Pulmonary artery endothelial cell (primary cell): ENCODE measurements around the gene KLRC3. TPM values are rescaled to one million over a fixed set of nuclear protein-coding genes. Genes with fewer than 3 reads are reported as not detected.
"Not testable (repeated sequence)": the region's sequence is repeated elsewhere in the genome, so short reads cannot be mapped to it uniquely, and the experiment has no call there.

Experiments
- DNase-seq: peaks from one replicate; pipeline ENCODE4 v3.0.0-alpha.2; 2011; ENCODE audit warnings: low read depth, low spot score
- total RNA-seq: library from RNA; depleted of rRNA; stranded (reverse); fragments of >200 nt; gene quantifications from 2 replicates; pipeline ENCODE4 v1.2.3, GENCODE V29; 2014

KLRC3 gene
- total RNA-seq, 1 donor from 2014 or later, result not detected

GRCh38 chr12:10400829-10401228 lies 19.6 kb downstream of the KLRC3 start:
- no peak for DNase-seq

DNA sequence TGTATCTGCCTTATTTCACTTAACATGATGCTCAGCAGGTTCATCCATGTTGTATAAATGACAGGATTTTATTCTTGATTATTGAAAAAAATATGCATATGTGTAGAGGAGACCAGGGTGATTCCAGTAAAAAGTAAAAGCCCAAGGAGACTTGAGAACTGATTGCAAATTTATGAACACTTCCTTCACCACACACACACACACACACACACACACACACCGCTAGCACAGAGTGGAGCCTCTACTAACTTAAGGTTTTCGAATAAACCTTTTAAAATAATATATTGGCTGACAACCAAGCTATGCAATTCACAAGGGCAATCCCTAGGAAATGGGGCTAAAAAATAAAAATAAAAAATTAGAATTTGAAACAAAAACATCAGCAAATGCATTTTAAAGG lies 22.2 kb downstream of the KLRC3 start:
- no peak for DNase-seq

GRCh38 chr12:10397296-10397695 lies 23.1 kb downstream of the KLRC3 start:
- DNase-seq, result no peak

DNA sequence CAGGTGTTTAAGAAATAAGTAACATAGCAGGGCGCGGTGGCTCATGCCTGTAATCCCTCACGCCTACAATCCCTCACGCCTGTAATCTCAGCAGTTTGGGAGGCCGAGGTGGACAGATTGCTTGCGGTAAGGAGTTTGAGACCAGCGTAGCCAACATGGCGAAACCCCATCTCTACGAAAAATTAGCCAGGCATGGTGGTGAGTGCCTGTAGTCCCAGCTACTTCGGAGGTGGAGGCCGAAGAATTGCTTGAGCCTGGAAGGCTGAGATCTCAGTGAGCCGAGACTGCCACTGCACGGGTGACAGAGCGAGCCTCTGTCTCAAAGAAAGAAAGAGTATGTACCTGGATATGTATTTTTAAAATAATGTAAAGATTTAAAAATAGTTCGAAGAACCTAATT lies 24.2 kb downstream of the KLRC3 start:
- not testable (repeated sequence) for DNase-seq

DNA sequence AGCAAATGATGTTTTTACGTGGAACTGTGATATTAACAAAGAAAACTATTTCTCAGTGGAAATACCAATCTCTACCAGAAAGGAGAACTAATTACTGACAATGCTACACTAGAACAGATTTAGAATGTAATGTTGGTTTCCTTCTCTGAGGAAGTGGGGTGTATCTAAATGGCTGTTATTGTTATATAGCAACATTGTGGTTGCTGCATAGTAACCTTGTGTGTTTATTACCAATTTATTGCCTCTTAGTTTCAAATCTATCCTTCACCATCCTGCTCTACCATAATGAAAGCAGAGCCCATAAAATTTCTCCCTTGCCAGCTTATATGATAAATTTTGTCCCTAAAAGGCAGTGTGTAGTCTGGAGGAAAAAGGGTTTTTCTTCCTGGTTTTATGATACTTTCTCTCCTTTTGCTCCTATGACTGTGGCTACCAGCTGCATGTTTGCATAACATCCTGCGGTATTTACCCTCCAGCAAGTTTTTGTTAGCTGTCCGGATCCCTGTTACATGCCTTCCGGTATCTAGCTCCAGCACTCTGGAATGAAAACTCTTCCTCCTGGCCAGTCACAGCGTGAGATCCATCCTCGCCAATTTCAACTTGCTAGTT lies 24.9 kb downstream of the KLRC3 start:
- DNase-seq, result peak; percentile 37

DNA sequence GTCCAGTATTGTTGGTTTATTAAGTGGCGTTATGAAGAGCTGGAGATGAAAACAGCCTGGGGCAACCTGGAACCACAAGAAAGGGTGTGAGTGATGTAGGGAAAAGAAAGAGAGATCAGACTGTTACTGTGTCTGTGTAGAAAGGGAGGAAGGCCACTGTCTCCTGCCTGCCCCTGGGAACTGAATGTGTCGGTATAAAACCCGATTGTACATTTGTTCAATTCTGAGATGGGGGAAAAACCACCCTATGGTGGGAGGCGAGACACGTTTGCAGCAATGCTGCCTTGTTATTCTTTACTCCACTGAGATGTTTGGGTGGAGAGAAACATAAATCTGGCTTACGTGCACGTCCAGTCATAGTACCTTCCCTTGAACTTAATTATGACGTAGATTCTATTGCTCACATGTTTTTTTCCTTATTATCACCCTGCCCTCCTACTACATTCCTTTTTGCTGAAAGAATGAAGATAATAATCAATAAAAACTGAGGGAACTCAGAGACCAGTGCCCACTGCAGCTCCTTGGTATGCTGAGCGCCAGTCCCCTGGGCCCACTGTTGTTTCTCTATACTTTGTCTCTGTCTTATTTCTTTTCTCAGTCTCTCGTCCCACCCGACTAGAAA lies 25.8 kb downstream of the KLRC3 start:
- DNase-seq, result not testable (repeated sequence)

- no peak for DNase-seq
Measured at GRCh38 chr12:10393291-10393690, 27.1 kb downstream of the KLRC3 start.

DNA sequence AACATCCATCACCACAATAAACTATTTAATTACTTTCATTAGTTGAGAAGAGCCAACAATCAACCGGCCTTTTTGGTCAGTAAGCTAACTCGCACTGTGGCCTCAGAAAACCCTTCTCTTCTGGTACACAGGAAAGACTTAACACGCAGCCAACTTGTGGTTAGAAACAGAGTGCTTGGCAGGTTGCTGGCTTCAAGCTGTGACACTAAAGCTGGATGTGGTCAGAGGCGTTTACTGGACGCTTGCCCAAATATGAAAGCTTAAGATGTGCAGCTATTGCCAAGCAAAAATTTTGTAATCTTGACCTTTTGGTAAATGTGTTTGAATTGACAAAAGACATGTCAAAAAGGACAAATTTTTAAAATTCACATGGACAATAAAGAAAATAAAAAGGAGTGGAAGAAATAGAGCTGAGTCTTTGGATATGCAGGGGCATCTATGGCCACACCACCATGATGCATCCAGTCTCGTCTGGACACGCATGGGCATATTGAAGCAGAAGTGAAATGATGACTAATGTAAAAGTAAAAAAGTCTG lies 27.9 kb downstream of the KLRC3 start:
- peak; percentile 54 for DNase-seq

DNA sequence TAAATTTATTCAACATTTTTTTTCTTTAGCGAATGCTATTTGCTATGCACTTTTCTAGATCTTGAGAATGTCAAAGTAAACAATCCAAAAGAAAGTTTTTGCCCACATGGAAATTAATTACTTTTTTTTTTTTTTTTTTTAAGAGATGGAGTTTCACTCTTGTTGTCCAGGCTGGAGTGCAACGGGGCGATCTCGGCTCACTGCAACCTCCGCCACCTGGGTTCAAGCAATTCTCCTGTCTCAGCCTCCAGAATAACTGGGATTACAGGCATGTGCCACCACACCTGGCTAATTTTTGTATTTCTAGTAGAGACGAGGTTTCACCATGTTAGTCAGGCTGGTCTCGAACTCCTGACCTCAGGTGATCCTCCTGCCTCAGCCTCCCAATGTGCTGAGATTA lies 29.4 kb downstream of the KLRC3 start:
- not testable (repeated sequence) for DNase-seq

DNA sequence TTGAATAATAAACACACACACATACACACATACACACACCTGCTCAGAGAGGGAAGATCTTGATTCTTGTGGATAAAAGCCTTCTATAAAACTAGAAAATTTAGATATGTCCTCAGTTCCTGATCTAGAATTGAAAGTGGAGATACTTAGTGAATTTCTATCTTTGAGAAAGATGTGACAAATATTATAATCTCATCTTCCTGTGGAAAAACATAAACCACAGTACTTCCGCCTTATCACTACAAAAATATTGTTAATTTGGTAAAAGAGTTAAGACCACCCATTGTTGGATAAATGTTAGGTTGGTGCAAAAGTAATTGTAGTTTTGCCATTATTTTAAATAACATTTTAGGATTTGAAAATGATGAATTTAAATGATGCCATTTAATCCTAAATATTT lies 30.5 kb downstream of the KLRC3 start, which contains the start of gene KLRK1:
KLRK1 (minus strand) TSS at position 138 of the 400 bp plus-strand sequence. CDS start 1,231 bp downstream, outside the sequence.
- DNase-seq, result no peak

DNA sequence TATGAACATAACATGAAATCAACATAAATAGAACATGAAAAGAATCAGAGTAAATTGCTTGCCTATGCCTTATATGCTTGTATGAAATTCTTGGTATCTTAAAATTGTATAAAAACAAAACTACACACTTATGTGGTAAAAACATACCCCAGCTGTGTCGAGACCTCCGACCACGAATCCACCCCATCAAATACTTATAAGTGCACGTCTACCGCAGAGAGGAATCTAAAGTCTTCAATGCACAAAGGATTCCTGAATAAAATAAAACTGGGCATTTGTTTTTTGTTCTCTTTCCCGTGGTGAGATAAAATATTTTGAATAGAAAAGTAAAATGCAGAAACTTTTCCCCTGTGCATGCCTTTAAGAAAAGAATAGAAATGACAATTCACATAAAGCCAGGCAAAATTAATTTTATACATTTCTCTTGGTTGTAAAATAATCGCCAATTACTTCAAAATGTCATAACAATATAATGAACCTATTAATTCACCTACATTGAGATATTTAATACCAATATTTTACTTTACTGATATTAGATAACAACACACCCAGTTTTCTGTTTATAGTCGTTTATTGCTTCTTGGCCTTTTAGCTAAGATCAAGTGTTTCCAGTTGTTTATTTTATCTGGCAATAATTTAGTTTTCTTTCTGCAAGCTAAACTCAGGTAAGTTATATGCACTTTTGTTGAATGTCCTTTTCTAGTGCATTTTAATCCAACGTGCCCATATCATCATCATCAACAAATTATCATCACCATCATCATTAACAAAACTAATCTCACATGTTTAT lies 31.6 kb downstream of the KLRC3 start:
- DNase-seq, result no peak

DNA sequence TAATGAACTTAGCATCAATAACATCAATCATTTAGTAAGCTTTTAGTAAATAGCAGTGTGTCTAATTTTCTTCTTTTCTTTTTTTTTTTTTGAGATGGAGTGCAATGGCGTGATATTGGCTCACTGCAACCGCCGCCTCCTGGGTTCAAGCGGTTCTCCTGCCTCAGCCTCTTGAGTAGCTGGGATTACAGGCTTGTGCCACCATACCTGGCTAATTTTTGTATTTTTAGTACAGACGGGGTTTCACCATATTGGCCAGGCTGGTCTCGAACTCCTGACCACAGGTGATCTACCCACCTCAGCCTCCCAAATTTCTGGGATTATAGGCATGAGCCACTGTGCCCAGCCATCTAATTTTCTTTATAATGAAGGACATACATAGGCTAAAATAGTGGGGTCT lies 32.9 kb downstream of the KLRC3 start:
- DNase-seq, result not testable (repeated sequence)

DNA sequence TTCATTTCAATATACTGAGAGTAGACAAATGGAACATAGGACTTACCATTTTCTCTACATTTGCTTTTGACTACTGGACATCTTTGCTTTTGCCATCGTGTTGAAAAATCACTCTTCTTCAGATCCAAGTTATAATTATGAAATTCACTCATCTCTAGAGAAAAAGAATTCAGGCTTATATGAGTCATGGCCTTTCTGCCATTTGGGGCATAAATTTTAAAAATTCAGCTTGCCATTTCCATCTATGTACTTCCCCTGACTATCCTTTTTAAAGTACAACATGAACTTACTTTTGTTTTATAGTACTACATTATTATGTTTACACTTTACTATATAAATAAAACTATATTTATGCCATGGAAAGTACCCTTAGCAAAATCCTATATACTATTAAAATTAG lies 33.5 kb downstream of the KLRC3 start:
- DNase-seq, result no peak

DNA sequence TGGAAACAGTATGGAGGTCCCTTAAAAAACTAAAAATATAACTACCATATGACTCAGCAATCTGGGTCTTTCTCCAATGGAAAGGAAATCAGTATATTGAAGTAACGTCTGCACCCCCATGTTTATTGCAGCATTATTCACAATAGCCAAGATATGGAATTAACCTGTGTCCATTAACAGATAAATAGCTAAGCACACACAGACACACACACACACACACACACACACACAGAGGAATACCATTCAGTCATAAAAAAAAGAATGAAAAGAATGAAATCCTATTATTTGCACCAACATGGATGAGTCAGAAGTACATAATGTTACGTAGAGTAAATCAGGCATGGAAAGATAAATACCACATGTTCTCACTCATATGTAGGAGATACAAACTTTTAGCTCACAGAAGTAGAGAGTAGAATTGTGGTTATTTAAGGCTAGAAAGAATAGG lies 35.2 kb downstream of the KLRC3 start:
- DNase-seq, result no peak

- no peak for DNase-seq
Measured at GRCh38 chr12:10384191-10384590, 36.2 kb downstream of the KLRC3 start.

GRCh38 chr12:10381928-10382628 lies 38.3 kb downstream of the KLRC3 start:
- DNase-seq, result no peak

DNA sequence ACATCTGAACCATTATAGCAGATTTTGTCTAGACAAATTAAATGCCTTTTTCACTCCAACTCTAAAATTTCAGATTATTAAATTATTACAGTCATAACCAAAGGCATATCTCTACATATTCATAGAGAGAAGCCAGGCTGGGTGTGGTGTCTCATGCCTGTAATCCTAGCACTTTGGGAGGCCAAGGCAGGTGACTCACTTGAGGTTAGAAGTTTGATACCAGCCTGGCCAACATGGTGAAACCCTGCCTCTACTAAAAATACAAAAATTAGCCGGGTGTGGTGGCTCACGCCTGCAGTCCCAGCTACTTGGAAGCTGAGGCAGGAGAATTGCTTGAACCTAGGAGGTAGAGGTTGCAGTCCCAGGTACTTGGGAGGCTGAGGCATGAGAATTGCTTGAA lies 41.7 kb downstream of the KLRC3 start:
- not testable (repeated sequence) for DNase-seq

DNA sequence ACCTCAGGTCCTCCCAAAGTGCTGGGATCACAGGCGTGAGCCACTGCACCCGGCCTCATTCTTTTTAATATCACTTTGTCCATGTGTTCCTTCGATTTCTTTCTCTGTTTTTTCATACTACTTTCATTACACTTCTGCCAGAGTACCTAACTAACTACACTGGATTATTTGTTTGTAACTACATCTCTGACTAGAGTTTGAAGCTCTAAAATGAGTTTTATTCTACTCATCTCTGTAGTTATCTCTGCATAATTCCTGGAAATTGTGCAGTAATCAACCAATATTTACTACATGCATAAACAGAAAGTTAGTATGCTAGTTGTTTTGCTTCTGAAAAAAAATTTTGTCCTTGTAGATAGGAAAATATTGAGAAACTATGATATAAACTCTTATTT lies 45.8 kb downstream of the KLRC3 start:
- DNase-seq, result no peak

DNA sequence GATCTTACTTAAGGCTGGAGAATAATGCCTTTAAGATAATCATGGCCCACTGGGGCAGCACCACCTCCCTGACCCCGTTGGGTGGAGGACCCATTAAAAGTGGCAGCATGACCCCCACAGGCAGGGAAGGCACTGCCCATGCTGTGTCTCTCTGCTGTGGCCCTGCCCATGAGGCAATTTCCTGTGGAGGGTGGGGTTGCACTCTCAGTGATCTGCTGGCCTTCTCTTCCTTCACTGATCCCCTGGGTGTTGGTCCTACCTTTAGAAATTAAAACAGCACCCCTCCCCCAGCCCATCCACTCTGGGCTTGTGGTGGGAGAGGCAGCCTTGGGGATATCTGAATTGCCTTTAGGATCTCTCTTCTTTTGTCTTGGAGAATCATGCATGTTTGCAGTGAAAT lies 47.8 kb downstream of the KLRC3 start:
- DNase-seq, result no peak

- not testable (repeated sequence) for DNase-seq
Measured at GRCh38 chr12:10371893-10372535, 48.4 kb downstream of the KLRC3 start.
